Activated naive CD4-positive, alpha-beta T cell treated with anti-CD3 and anti-CD28 coated beads for 36 hours (primary cell): ENCODE measurements around the gene SSU72. TPM values are rescaled to one million over a fixed set of nuclear protein-coding genes. Genes with fewer than 3 reads are reported as not detected.
A peak's percentile ranks its signal among the peaks of the same experiment; 100 is the strongest.

Experiments used
- CTCF ChIA-PET: fragments of 350-600 bp; sonication (Branson Sonifier 250); formaldehyde crosslinking; loops from one replicate; lab custom pipeline; 2021; ENCODE audit warnings: antibody characterized with exemption; lab: Charles Lee
- DNase-seq: peaks from one replicate; pipeline ENCODE4 v3.0.0-alpha.2; 2020
- H3K27ac Mint-ChIP-seq: one replicate; pipeline ENCODE4 v1.8.0; 2021; ENCODE audit warnings: mild to moderate bottlenecking, mixed read lengths
- H3K27me3 Mint-ChIP-seq: one replicate; pipeline ENCODE4 v1.8.0; 2021; ENCODE audit warnings: low read depth, mixed read lengths
- H3K36me3 Mint-ChIP-seq: one replicate; pipeline ENCODE4 v1.8.0; 2021; ENCODE audit warnings: low read depth, mixed read lengths
- H3K4me1 Mint-ChIP-seq: one replicate; pipeline ENCODE4 v1.8.0; 2021; ENCODE audit warnings: low read depth, mixed read lengths
- H3K4me3 Mint-ChIP-seq: one replicate; pipeline ENCODE4 v1.8.0; 2021; ENCODE audit warnings: mild to moderate bottlenecking, moderate library complexity, mixed read lengths
- H3K9me3 Mint-ChIP-seq: one replicate; pipeline ENCODE4 v1.8.0; 2021; ENCODE audit warnings: mixed read lengths
- intact Hi-C: fragments of 100-400 bp; cut with micrococcal nuclease; formaldehyde crosslinking; loops from one replicate; pipeline ENCODE4 v1.15.1; 2023
- total RNA-seq, 2 experiments: library from RNA; stranded (reverse); gene quantifications; one replicate each; pipeline ENCODE4 v1.2.3, GENCODE V29; 2021

The SSU72 gene
- total RNA-seq, 2 experiments from 2014 or later: 91.6 to 95.9 TPM

DNA sequence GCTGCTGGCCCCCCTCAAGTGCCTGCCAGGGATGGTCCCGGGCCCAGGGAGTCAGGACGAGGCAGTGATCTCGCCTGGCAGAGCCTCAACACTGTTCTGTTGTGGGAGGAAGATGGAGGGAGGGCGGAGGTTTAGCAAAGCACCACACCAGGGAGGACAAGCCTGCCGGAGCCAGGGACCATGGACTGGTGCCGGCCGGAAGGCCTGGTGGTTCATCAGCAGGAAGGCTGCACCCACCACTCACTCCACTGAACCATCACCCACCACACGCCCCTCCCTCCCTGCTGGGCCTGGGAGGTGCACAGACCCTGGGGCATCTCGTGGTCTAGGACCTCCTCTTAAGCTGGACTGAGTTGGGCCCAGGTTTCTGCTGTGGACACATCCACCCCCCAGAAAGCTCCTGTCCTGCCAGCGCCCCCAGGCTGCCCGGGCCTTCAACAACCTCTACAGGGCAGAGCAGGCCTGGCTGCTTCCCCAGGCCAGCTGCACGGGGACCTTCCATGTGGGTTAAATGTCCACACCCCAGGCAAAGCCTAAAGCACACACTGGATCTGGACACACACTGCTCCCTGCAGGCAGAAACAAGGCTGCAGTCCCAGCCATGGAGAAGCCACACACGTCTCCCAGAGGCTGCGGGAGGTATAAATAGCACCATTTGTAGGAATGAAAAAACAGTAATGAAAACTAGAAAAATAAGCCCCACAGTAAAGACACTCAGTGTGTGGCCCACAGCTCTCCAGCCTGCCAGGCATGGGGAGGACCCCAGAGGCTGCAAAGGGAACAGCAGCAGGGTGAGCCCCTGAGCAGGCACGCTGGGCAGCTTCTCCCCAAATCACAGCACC, 23.9 kb downstream of the SSU72 start:
- H3K4me3 Mint-ChIP-seq: no peak overlapping the region
- no peaks in the 10 kb centered on the region for H3K9me3 Mint-ChIP-seq
- no peak for DNase-seq
- no peaks in the 10 kb centered on the region for H3K36me3 Mint-ChIP-seq
- no peaks in the 10 kb centered on the region for H3K27me3 Mint-ChIP-seq
- CTCF ChIA-PET: no interaction called here
- no peak overlapping the region for H3K27ac Mint-ChIP-seq
- no peaks in the 10 kb centered on the region for H3K4me1 Mint-ChIP-seq
- intact Hi-C loops: no loop called here

DNA sequence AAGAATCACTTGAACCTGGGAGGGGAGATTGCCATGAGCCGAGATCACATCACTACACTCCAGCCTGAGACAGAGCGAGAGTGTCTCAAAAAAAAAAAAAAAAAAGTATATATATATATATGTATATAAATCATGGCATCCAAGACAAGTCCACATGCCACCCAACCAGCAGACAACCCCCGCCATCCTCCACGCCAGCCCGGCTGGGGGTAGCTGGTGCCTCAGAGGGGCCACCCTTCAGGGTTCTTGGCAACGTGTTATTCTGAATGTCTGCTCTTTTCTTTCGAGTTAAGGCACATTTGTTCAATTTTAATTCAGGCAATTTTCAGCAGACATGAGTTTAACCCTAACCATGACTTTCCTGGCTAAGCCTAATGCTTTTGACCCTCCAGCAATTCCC, 24.6 kb downstream of the SSU72 start:
- intact Hi-C loops: no loop called here
- no peaks in the 10 kb centered on the region for H3K4me1 Mint-ChIP-seq
- H3K4me3 Mint-ChIP-seq: no peak overlapping the region
- no peak overlapping the region for H3K27ac Mint-ChIP-seq
- CTCF ChIA-PET: no interaction called here
- no peak for DNase-seq
- no peaks in the 10 kb centered on the region for H3K9me3 Mint-ChIP-seq
- H3K27me3 Mint-ChIP-seq: no peaks in the 10 kb centered on the region
- H3K36me3 Mint-ChIP-seq: peaks cover 1% of the 10 kb centered on the region

DNA sequence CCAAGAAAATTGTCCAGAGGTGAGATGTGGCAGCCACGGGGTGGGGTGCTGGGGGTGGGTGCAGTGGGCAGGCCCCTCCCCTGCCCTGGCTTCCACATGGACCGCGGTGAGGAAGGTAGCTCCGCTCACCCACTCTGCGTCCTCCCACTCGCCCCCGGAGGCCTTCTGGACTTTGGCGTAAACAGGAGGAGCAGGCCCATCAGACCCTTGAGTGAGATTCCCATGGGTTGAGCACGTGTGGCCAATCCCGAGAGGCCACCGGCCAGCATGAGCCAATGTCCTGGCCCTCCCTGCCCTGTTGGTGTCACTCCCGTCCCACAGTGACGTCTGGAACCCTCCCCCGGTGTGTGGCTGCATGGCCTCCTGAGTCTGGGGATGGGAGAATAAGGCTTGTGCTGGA, 26.1 kb downstream of the SSU72 start:
- no peak overlapping the region for H3K27ac Mint-ChIP-seq
- H3K36me3 Mint-ChIP-seq: peaks cover 1% of the 10 kb centered on the region
- no peaks in the 10 kb centered on the region for H3K9me3 Mint-ChIP-seq
- no peak for DNase-seq
- intact Hi-C loops: no loop called here
- H3K27me3 Mint-ChIP-seq: no peaks in the 10 kb centered on the region
- H3K4me1 Mint-ChIP-seq: no peaks in the 10 kb centered on the region
- CTCF ChIA-PET: no interaction called here
- H3K4me3 Mint-ChIP-seq: no peak overlapping the region

DNA sequence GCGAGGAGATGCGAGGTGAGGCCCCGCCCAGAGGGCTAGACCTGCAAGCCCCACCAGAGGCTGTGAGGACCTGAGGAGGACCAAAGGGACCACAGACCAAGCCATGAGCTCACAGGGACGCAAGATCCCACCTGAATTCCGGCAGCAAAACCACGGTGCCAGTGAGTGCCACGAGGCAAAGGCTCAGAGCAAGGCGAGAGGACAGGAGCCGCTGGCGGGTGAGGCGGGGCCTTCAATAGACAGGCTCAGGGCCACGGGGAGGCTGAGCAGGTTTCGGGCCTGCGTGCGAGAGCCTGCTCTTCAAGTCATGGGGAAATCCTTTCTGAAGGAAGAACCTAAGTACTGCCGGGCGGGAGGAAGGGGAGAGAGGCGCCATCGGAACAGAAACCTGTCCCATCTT, 27.2 kb downstream of the SSU72 start:
- Mint-ChIP-seq H3K27me3 (no peaks in the 10 kb centered on the region), H3K4me1 (no peaks in the 10 kb centered on the region), H3K4me3 (no peak overlapping the region), H3K27ac (no peak overlapping the region), H3K9me3 (no peaks in the 10 kb centered on the region), H3K36me3 (peaks cover 1% of the 10 kb centered on the region)
- intact Hi-C loops: no loop called here
- CTCF ChIA-PET: no interaction called here
- DNase-seq: no peak

DNA sequence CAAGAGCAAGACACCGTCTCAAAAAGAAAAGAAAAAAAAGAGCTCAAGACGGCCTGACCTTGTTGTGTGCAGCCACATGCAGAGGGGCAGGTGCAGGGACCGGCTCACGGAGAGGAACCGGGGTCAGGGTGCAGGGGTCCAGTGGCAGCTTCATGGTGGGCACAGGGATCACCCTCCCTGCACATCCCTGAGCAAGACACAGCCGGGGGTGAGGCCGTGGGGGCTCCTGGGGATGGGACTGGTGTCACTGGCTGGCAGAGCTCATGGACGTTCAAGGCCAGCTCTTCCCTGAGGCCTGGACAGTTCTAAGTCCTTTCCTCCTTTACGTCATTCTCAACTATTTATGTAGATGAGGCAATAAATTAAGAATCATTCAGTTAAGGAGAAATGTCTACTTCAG, 27.7 kb downstream of the SSU72 start:
- Mint-ChIP-seq H3K36me3 (peaks cover 1% of the 10 kb centered on the region), H3K4me1 (no peaks in the 10 kb centered on the region), H3K27me3 (no peaks in the 10 kb centered on the region), H3K9me3 (no peaks in the 10 kb centered on the region), H3K4me3 (no peak overlapping the region), H3K27ac (no peak overlapping the region)
- no peak for DNase-seq
- intact Hi-C loops: no loop called here
- CTCF ChIA-PET: no interaction called here

DNA sequence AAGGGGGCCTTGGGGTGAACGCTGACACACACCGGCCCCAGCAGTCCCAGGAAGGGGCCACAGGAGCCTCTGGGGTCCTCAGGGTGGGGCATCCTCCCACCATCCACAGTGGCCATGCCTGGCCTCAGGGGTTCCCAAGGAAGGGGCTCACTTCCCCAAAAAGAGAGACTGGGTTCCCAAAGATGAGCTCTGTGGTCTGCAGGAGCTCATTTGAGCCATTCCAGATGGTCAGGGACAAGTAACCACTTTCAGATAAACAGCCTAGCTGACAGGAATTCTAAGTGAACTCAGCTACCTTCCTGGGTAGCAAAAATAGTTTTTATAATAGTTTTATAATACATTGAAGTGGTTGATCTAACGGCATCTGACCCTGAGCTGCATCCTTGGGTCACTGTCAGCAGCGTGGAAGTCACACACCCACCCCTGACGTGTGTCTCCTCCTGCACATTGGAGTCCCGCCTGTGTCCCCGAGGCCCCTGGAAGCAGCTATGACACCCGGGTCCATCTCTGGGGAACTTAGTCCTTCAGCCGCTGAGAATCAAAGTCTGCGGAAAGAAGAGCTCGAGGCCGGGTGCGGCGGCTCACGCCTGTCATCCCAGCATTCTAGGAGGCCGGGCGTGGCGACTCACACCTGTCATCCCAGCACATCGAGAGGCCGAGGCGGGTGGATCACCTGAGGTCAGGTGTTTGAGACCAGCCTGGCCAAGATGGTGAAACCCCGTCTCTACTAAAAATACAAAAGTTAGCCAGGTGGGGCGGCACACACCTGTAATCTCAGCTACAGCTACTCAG, 28.5 kb downstream of the SSU72 start:
- no peak for DNase-seq

DNA sequence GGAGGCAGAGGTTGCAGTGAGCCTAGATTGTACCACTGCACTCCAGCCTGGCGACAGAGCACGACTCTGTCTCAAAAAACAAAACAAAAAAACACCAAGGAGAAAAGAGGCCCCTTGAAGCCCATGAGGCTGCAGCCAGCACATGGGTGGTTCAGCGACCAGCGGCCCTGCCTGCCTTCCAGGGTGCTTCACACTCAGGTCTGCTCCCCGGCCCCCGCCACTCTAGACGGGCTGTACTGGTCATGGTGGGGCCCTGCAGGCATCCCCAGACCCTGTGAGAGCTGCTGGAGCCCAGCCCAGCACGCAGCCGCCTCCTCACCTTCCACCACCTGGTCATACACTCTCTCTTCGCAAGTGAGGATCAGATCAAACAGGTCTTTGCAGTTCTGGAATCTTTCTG, 30.1 kb downstream of the SSU72 start:
- intact Hi-C loops: no loop called here
- Mint-ChIP-seq H3K27ac (no peak overlapping the region), H3K9me3 (no peaks in the 10 kb centered on the region), H3K27me3 (no peaks in the 10 kb centered on the region), H3K4me3 (no peak overlapping the region), H3K4me1 (peaks cover 3% of the 10 kb centered on the region), H3K36me3 (peaks cover 1% of the 10 kb centered on the region)
- DNase-seq: no peak
- CTCF ChIA-PET: no interaction called here

More for the DNA sequence above, 28.5 kb downstream of the SSU72 start:
- Mint-ChIP-seq H3K27ac (no peak overlapping the region), H3K9me3 (no peaks in the 10 kb centered on the region), H3K27me3 (no peaks in the 10 kb centered on the region), H3K4me1 (peaks cover 2% of the 10 kb centered on the region), H3K4me3 (no peak overlapping the region), H3K36me3 (peaks cover 1% of the 10 kb centered on the region)
- CTCF ChIA-PET: no interaction called here
- intact Hi-C loops: no loop called here

DNA sequence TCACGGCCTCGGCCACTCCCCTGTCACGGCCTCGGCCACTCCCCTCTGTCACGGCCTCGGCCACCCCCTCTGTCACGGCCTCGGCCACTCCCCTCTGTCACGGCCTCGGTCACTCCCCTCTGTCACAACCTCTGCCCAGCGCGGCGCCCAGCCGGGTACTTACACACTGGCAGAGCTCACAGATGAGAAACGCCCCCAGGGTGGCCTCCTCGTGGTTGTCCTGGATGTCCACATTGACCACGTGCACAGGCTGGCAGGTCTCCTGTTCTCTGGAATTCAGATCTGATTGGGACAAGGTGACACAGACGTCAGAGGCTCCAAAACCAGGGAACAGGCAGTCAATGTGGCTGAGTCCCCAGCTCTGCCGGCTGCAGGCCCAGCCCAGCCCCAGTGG, 31.0 kb downstream of the SSU72 start:
- intact Hi-C loops: no loop called here
- CTCF ChIA-PET: no interaction called here
- no peak overlapping the region for H3K4me3 Mint-ChIP-seq
- H3K27me3 Mint-ChIP-seq: no peaks in the 10 kb centered on the region
- H3K9me3 Mint-ChIP-seq: no peaks in the 10 kb centered on the region
- peaks cover 5% of the 10 kb centered on the region for H3K4me1 Mint-ChIP-seq
- H3K27ac Mint-ChIP-seq: no peak overlapping the region
- peaks cover 1% of the 10 kb centered on the region for H3K36me3 Mint-ChIP-seq
- no peak for DNase-seq

DNA sequence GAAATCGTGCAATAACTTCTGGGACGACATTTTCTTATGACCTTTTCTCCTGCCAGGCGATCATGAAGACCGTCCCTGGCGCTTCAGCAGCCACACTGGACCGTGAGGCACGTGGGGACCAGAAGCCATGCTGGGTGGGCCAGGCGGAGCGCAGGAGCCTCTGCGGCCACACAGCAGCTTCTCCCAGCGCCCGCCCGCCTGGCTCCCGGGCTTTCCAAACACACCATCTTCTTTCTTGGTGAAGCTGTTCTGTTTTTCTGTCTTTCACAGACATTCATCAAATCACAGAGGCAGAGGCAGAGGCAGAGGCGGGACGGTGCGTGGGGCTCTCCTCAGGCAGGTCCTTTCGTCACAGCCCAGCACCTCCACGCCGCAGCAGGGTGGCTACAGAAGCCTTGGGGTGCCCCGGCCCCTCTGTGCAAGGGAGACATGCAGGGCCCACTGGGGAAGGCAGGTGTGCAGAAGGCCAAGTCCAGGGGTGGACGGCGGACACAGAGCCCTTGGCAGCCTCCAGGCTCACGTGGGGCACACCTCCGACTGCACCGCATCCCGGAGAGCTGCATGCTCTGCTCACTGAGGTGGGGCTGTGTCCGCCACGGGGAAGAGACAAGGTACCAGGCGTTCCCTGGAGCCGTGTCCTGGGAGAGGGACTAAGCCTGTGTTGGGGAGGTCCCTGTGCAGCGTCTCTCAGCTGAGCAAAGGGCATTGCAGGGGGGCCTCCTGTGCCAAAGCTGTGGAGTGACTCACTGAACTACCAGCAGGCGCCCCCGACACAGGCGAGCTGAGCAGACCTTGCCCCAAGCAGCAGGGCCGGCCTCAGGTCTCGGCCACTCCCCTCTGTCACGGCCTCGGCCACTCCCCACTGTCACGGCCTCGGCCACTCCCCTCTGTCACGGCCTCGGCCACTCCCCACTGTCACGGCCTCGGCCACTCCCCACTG, 31.6 kb downstream of the SSU72 start:
- intact Hi-C loops: no loop called here
- Mint-ChIP-seq H3K27me3 (no peaks in the 10 kb centered on the region), H3K36me3 (peaks cover 1% of the 10 kb centered on the region), H3K4me1 (peaks cover 5% of the 10 kb centered on the region), H3K9me3 (no peaks in the 10 kb centered on the region), H3K27ac (no peak overlapping the region), H3K4me3 (no peak overlapping the region)
- CTCF ChIA-PET: no interaction called here
- no peak for DNase-seq

DNA sequence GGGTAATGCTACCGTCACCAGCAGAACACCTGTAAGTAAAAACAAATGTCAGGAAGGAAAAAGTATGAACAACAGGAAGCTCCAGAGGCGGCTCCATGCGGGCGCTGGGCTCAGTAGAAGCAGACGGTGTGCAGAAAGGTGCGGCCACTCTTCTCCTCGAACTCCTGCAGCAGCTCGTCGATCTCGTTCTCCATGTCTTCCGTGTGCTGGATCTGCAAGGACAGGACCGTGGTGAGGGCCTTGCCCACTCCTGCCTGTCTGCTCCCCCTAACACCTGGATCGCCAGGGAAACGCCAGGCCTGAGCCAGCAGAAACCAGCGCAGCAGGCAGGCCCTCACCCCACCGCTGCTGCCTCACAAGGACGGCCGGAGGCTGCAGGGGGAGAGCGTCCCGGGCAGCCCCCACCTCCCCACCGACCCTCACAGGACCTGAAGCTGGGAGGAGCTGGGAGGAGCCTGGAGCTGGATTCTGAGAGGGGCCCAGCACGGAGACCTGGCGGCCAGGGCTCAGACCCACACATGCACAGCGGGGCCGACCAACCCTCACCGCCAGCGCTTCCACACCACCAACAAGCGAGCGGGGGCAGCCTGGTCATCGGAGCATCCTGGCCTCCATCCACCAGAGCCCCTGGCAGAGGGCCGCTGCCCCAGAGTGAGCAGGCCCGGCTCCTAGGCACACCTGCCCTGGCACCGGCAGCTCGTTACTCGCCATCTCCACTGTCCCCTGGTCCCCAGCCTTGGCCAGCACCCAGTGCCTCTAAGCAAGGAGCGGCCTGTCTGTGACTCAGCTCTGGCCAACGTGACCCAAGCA, 32.5 kb downstream of the SSU72 start:
- no peak overlapping the region for H3K4me3 Mint-ChIP-seq
- CTCF ChIA-PET: no interaction called here

DNA sequence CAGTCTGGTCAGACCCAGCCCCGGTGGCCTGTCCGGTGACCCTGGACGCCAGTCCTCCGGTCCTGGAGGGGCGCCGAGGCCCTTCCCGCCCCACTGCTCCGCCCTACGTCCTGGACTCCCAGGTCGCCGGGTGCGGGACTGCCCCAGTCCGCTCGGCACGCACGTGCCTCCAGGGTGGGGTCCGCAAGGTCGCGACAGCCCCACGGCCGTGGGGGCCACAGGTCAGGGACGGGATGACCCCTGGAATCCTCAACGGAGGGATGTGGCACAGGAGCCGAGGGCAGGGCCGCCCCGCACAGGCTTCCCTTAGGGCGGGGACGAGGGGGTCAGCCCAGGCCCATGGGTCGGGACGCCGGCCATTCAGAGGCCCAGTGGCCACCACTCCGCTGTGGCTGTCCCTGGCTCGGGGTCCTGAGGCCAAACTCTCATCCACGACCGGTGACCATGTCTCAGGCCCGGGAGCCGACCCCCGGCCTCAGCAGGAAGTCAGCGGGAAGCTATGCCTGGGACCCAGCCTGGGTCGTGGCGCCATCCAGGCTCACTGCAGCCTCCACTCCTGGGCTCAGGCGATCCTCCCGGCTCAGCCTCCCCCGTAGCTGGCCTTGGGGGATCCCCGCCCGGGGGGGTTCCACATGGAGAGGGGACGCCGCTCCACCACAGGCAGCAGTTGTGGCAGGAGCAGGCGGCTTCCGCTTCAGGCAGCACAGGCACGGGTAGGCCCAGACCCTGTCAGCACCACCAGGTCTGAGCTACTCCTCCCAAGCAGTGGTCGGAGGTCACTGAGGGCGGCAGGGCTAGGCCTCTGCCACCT, 33.6 kb downstream of the SSU72 start:
- H3K4me3 Mint-ChIP-seq: peak overlapping the region; percentile 27
- CTCF ChIA-PET: no interaction called here
- intact Hi-C loops: no loop called here
- no peaks in the 10 kb centered on the region for H3K27me3 Mint-ChIP-seq
- H3K9me3 Mint-ChIP-seq: no peaks in the 10 kb centered on the region
- no peak for DNase-seq
- peaks cover 5% of the 10 kb centered on the region for H3K4me1 Mint-ChIP-seq
- H3K27ac Mint-ChIP-seq: no peak overlapping the region
- peaks cover 1% of the 10 kb centered on the region for H3K36me3 Mint-ChIP-seq

More for the DNA sequence above, 32.5 kb downstream of the SSU72 start:
- peaks cover 1% of the 10 kb centered on the region for H3K36me3 Mint-ChIP-seq
- intact Hi-C loops: no loop called here
- no peaks in the 10 kb centered on the region for H3K9me3 Mint-ChIP-seq
- H3K27ac Mint-ChIP-seq: no peak overlapping the region
- DNase-seq: no peak
- no peaks in the 10 kb centered on the region for H3K27me3 Mint-ChIP-seq
- H3K4me1 Mint-ChIP-seq: peaks cover 5% of the 10 kb centered on the region
